Transverse colon (tissue), 3 donors: ENCODE data around the gene SYS1.

Experiments used
- POLR2A ChIP-seq: fragments of 450-650 bp; IDR thresholded peaks from one replicate; pipeline ENCODE4 v1.6.1; 2016; ENCODE audit warnings: antibody characterized with exemption, mild to moderate bottlenecking, moderate library complexity
- TF ChIP-seq, protein P1 (sequence below), 5 experiments: fragments of 200-600 bp in 3 of 5; fragments of 450-650 bp in 2 of 5; sonication (generic) in 3 of 5; IDR thresholded peaks; 1 replicate in 2 of 5; 2 replicates in 3 of 5; pipeline ENCODE4 v1.5.1; 2016 to 2017; ENCODE audit warnings: antibody characterized with exemption in 5 of 5, inconsistent platforms in 3 of 5, mild to moderate bottlenecking in 2 of 5, moderate library complexity in 1 of 5

GRCh38 chr20:45362804-45363610 lies at the start of gene SYS1:
- TF ChIP-seq POLR2A: peak; percentile 96
- TF ChIP-seq, protein P1, sequence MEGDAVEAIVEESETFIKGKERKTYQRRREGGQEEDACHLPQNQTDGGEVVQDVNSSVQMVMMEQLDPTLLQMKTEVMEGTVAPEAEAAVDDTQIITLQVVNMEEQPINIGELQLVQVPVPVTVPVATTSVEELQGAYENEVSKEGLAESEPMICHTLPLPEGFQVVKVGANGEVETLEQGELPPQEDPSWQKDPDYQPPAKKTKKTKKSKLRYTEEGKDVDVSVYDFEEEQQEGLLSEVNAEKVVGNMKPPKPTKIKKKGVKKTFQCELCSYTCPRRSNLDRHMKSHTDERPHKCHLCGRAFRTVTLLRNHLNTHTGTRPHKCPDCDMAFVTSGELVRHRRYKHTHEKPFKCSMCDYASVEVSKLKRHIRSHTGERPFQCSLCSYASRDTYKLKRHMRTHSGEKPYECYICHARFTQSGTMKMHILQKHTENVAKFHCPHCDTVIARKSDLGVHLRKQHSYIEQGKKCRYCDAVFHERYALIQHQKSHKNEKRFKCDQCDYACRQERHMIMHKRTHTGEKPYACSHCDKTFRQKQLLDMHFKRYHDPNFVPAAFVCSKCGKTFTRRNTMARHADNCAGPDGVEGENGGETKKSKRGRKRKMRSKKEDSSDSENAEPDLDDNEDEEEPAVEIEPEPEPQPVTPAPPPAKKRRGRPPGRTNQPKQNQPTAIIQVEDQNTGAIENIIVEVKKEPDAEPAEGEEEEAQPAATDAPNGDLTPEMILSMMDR (IDR thresholded peaks at IDR 0.05): peak; percentile 88 to 98 (median 94)
